HG02840 (cell line): ENCODE data around the gene SLC10A1.
"Not testable (repeated sequence)": the region's sequence is repeated elsewhere in the genome, so short reads cannot be mapped to it uniquely, and the experiment has no call there.

Experiments used
- ATAC-seq: cut with Tn5 transposase; IDR thresholded peaks from one replicate; pipeline ENCODE4 v1.9.1; 2021; ENCODE audit warnings: mild to moderate bottlenecking, moderate library complexity, moderate number of reproducible peaks; ENCODE audit not compliant: unreplicated experiment, low FRiP score

Gene SLC10A1

DNA sequence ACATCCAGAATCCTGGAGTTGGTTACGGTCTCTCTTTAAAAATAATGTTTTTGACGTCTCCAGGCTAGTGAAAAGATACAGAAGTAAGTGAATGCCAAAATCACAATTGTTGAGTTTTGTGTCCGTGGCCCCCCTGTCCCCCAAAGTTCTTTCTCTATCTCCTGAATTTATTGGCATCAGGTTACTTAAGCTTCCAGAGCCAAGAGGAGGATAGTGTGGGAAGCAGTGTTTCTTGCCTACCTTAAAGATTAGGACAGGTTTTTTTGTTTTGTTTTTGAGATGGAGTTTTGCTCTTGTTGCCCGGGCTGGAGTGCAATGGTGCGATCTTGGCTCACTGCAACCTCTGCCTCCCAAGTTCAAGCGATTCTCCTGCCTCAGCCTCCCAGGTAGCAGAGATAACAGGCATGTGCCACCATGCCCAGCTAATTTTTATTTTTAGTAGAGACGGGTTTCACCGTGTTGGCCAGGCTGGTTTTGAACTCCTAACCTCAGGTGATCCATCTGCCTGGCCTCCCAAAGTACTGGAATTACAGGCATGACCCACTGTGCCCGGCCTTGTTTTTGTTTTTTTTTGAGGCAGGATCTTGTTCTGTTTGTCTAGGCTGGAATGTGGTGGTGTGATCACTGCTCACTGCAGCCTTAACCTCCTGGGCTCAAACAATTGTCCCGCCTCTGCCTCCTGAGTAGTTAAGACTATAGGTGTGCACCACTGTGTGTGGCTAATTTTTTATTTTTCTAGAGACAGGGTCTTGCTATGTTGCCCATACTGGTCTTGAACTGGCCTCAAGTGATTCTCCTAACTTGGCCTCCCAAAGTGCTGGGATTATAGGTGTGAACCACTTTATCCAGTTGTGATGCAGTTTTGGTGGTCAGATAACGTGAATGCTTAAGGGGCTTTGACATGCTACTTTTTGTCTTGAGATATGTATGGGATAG lies 24.7 kb downstream of the SLC10A1 start:
- no peak for ATAC-seq

DNA sequence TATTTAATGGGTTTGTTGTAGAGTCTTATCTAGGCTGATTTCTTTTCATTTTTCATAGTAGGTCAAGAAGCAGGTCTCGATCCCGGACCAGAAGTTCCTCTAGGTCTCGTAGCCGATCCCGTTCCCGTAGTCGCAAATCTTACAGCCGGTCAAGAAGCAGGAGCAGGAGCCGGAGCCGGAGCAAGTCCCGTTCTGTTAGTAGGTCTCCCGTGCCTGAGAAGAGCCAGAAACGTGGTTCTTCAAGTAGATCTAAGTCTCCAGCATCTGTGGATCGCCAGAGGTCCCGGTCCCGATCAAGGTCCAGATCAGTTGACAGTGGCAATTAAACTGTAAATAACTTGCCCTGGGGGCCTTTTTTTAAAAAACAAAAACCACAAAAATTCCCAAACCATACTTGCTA lies 25.9 kb downstream of the SLC10A1 start:
- ATAC-seq: no peak

DNA sequence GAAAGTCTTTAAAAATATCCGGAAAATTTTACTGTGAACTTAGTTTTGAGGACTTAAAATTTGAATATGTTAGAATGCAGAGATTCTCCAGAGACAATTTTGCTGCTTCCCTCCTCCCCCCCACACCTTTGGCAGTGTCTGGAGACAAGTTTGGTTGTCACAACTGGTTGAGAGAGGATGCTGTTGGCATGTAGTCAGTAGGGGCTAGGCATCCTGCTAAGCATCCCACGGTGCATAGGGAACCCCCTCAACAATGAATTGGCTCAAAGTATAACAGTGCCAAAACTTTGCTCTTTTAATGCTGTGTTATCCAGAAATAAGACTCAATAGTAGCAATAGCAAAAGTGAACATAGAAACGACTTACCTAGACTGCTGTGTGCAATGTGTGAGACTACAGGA lies 26.5 kb downstream of the SLC10A1 start:
- no peak for ATAC-seq

DNA sequence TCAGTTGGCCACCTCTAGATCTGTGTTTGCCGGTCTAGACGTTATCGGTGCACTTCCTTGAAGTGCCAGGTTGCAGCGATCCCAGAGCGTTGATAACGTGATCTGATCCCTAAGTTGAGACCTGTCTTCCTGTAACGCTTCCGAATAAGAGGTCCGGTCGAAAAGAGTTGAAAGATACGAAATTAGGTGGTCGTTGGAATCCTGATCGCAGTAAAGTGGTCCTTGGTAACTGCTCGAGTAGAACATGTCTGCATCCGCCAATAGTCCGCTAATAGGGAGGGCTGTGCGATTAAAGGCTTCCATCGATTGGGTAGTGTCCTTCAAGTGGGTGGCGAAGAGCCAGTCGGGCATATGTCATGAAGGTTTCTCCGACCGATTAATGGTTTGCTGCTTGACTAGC lies 27.4 kb downstream of the SLC10A1 start:
- ATAC-seq: no peak

DNA sequence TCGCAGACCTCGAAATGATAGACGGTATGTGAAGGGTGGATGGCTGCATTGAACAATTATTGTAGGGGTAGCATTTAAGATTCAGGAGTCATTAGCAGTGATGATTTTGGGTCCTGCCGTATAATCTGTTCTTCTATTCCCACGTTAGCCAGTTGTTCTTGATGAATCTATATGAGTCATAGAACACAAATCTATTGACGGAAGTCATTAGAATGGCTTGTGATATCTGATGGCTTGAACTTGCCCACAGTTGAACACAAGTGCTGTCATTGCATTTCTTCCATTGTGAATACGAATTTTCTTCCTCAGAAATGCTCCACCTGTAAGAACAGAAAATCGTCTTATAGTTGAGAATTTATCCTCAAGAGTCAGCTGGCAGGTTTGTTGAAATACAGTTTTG lies 28.2 kb downstream of the SLC10A1 start:
- no peak for ATAC-seq

DNA sequence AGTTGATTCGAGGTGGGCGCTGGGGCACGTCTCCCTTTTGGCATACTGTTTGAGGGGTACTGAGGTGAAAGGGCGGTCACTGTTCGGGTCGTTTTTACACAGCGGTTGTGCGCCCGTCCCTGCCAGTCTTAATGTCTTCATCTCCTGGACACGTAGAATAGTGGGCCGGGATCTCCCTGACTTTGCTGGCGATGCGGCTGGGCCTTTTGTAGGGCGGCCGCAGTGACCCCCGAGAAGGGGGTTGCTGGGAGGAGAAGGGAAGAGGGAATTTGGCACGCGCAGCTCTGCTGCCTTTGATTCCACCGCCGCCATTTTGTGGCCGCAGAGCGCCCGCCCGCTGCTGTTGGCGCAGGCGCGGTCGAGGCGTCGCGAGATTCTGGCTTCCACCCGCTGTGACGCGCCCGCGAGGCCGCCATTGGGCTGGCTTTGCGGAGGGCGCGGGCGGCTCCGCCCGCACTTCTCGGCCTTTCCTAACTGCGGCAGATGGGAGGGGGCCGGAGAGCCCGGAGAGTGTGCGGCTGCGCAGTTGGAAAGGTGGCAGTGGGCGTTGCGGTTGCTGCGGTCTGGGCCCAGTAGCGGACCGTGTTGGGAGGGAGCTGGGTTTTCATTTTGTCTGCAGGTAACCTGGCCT lies 29.6 kb downstream of the SLC10A1 start:
- ATAC-seq: peak; percentile 69

DNA sequence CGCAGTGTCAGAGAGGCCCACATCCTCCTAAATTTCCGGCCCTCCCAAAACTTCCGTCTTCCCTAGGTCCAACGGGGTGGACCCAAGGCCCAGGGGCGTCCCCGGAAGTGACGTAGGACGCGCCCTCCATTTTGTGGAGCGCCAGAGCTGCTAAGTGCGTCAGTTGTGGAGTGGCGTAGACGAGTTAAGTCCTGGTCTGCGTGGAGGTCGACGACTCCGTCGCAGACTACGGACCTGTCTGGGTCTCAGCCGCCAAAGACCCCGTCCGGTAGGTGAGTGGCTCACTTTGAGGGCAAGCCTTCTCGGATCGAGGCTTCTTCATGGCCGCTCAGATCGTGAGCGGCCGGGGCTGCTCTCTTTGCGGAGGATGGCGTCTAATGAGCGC lies 30.1 kb downstream of the SLC10A1 start, which contains the start of gene SRSF5:
TSS of gene SRSF5 (plus strand) at position 159 of the 385 bp plus-strand sequence. CDS start 1,015 bp downstream, outside the sequence.
- ATAC-seq: peak; percentile 86

DNA sequence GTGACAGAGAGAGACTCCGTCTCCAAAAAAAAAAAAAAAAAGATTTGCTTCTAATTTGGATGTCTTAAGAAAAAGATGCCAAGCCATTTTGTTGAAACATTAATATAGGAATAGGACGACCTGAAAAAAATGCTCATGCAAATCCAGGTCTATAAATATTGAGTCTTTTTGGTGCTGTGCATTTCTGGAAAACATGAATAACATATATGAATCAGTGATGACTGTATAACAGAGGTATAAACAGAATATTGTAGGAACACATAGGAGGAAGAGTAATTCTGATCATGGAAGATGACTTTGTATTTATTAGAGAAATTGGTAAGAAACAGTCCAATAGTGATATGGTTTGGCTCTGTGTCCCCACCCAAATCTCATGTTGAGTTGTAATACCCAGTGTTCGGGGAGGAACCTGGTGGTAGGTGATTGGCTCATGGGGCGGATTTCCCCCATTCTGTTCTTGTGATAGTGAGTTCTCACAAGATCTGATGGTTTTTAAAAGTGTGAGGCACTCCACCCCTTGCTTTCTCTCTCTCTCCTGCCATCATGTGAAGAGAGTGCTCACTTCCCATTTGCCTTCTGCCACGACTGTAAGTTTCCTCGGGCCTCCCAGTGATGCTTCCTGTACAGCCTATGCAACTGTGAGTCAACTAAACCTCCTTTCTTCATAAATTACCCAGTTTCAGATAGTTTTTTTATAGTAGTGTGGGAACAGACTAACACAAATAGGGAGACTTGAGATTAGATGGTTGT lies 33.1 kb downstream of the SLC10A1 start:
- ATAC-seq: no peak

DNA sequence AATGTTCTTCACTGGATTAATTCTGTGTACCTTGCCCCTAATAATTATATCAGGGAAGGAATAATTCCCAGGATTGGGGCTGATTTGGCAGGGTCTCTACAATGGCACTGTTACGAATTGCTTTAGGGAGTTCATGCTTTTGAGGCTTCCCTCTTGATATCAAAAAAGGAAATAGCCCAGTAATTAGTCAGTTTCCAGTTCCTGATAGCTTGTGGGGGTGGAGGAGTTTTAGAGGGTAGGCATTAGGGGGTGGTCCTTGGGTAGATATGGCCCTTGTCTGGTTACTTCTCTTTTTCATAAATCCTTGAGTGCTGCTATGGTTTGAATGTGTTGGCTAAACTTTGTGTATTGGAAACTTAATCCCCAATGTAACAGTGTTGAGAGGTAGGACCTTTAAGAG lies 36.2 kb downstream of the SLC10A1 start:
- no peak for ATAC-seq

DNA sequence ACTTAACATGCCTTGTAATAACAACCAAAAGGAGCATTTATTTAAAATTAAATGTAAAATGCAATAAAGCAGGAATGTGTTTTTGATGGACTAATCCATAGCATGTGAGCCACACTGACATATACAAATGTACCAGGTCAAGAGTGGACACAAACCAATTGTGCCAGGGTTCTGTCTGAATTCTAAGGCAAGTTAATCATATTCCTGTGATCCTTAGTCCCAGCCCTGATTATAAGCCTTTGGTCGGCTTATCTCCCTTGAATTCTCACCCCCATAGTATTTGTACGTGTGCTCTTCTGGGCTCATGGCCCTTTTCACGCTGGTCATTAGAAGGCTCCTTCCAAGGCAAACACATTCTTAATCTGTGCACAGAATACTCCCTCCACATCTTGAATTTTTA lies 40.7 kb downstream of the SLC10A1 start:
- no peak for ATAC-seq

DNA sequence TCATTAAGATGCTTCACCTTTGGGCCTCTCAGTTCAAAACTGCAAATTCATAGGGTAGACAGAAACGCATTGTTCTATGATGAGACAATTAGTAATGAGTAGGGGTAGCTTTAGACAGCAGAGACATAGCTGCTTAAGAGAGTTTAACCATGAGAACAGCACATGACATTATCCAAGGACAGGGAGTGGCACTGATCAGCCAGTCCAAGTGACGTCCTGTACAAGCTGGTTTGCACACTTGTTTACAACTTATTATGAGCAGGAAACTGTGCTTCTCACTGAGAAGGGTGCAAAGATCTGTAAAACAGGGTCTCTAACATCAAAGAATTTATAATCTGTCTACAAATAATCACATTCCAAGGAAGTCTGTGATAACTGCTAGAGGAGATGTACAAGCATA lies 41.3 kb downstream of the SLC10A1 start:
- ATAC-seq: no peak

DNA sequence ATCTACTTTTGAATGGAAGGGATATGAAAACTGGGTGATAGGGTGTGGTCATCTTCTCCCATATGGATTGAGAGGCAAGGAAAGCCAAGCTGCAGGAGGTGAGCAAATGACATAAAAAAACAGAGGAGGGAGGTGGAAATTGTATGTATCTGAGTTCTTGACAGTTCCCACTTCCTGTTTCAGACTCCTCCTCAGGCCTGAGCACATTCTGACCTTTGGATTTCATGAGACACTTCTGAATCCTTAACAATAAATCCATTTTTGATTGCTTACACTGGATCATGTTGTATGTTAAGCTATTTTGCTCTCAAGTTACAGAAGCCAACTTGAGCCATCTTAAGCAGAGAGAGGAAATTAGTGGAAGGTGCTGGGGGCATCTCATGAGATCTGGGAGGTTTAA lies 41.7 kb downstream of the SLC10A1 start:
- no peak for ATAC-seq

DNA sequence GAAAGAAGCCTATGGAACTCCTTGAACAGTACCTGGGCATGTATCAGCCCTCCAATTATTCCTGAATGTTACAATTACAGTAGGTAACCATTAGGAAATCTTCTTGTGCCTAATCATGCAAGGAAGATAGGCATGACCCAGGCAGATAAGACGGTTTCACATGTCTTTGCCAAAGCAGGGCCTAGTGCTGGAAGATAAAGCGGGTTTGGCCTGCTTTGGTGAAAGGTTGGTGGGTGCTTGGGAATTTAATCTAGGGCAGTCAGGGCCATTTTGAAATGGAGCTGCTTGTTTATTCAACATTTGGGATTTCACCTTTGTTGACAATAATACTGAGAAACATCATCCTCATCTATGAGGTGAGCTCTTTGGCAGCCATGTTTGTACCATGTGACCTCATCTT lies 42.6 kb downstream of the SLC10A1 start:
- no peak for ATAC-seq

DNA sequence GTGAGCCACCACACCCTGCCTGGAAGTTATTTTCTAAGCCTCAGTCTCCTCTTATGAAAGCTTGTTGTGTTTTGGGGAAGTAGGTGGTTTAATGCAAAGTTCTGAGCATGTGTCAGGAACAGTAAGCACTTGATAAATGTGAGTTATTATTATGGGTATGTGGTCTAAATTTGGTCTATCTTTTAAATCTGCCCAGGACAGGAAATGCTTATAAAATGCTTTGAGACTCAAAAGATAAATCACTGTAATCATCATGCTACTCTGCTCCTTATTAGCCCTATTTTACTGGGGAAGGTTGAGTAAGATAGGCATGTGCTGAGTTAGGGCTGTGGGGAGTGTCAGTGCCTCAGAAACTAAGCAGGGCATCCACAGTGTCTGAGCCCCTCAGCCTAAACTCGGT lies 43.2 kb downstream of the SLC10A1 start:
- no peak for ATAC-seq

DNA sequence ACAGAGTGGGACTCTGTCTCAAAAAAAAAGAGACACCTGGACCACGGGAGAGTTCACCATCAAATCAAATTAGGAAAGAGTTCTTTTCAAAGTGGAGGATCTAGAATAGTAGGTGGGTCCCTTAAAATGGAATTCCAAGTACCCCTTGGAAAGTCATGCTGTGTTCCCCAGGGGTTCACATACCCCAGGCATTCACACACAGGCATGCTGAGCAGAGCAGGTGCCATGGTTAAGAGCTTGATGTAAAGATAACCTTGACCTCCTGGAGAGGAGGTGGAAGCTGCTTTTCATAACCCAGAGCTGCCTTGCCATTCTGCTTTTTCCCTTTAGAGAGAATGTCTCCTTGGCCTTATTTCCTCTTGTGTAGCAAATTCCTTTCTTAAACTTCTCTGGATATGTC lies 44.3 kb downstream of the SLC10A1 start:
- no peak for ATAC-seq

DNA sequence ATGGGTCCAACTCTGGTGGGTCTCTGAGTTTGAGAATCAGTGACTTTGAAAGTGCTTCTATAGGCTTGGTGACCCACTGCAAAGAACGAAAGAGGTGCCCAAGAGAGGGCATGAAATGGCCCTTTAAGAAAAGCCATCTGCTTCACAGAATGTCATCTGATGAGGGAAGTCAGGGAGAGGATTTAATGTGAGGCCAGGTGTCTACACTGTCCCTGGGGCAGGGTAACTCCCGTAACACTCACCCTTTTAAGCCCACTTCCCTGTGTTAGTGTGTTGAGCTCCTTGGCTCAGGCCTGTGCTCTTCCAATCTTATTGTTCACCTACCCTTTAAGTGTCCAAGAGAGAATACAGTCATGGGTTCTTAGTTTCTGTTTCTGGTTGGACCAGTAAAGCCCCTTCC lies 46.5 kb downstream of the SLC10A1 start:
- no peak for ATAC-seq

DNA sequence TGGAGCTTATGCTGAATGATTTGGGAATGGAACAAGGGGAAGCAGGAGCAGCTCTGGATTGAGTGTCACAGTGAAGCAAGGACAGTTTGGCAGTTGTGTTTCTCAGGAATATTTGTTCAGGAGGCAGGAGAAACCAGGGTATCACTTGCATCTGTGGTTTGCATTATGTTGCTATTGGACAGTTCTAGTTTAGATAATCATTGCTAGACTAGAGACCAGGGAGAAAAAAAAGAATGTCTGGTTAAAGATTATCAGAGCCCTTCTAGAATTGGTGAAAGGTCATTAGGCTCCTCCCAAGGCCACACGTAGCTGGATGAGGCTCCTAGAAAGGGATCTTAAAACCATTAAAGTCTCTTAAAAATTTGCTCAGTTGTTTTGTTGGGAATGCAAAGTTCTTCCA lies 47.1 kb downstream of the SLC10A1 start:
- no peak for ATAC-seq

DNA sequence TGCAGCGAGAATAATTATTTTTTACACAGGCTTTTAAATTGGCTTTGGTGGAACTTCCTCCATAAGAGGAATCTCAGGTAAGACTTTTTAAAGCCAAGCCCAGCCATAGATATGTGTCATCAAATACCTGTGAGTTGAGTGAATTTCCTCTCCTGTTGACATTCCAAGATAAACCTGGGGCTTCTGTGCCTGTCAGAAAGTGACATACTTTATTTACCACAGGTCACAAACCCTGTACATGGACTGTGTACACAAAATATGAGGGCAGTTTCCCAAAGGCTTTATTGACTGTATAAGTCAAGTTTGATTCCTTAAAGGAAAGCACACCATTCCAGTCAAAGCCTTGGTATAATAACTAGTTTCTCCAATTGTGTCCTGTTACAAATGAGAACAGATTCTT lies 56.0 kb downstream of the SLC10A1 start:
- no peak for ATAC-seq

DNA sequence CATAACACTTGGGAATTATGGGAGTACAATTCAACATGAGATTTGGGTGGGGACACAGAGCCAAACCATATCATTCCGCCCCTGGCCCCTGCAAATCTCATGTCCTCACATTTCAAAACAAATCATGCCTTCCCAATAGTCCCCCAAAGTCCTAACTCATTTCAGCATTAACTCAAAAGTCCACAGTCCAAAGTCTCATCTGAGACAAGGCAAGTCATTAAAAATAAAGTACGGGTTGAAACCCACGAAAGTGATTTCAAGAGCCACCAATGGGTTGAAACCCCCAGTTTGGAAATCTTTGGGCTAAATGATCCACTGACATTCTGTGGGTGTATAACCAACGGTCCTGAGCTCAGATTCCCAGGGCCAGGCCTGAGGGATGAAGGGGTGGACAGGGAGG lies 60.6 kb downstream of the SLC10A1 start:
- not testable (repeated sequence) for ATAC-seq

DNA sequence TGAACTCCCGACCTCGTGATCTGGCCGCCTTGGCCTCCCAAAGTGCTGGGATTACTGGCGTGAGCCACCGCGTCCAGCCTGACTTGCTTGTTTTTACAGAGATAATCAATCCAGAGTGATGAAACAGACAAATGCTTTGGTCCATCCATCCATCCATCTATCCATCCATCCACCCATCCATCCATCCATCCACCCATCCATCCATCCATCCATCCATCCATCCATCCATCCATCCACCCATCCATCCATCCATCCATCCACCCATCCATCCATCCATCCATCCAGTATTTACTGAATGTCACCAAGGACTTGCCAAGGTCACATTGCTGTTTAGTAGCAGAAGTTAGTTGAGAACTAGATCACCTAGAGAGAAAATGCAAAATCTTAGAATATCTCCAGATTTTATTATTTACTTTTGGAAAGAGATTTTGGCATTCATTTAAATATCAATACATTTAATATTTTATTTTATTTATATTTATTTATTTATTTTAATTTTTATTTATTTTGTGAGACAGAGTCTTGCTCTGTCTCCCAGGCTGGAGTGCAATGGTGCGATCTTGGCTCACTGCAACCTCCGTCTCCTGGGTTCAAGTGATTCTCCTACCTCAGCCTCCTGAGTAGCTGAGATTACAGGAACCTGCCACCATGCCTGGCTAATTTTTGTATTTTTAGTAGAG lies 65.0 kb downstream of the SLC10A1 start:
- ATAC-seq: not testable (repeated sequence)

DNA sequence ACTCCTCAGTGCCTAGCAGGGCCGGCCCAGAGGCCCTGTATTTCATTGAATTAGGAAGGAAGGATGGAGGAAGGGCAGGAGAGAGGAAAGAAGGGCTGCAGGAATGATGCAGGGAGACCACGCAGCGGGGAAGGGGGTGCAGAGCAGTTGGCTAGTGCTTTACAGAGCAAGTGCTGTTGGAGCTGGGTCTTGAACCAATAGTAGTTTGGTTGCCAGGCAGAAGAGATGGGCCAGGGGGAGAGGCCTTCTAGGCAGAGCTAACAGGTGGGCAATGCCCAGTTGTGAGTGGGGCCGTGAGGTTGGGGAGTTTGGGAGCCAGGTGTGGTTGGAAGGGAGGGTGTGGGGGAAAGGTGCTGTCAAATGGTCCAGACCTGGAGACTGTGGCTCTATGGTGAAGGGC lies 69.2 kb downstream of the SLC10A1 start:
- ATAC-seq: no peak
